Mucosa of gallbladder (tissue), 1 donor: ENCODE data around the gene B4GALNT3. TPM values are rescaled to one million over a fixed set of nuclear protein-coding genes. Genes with fewer than 3 reads are reported as not detected.
A peak's percentile ranks its signal among the peaks of the same experiment; 100 is the strongest.
"Not testable (repeated sequence)": the region's sequence is repeated elsewhere in the genome, so short reads cannot be mapped to it uniquely, and the experiment has no call there.

Experiments used
- DNase-seq: peaks from one replicate; pipeline ENCODE4 v3.0.0-alpha.2; 2020; ENCODE audit warnings: low spot score
- total RNA-seq: library from RNA; stranded (reverse); gene quantifications from one replicate; pipeline ENCODE4 v1.2.1, GENCODE V29; 2021
- donor health status: DM: no; HTN: no; CAD: no.

The B4GALNT3 gene
- total RNA-seq: 26.4 TPM

DNA sequence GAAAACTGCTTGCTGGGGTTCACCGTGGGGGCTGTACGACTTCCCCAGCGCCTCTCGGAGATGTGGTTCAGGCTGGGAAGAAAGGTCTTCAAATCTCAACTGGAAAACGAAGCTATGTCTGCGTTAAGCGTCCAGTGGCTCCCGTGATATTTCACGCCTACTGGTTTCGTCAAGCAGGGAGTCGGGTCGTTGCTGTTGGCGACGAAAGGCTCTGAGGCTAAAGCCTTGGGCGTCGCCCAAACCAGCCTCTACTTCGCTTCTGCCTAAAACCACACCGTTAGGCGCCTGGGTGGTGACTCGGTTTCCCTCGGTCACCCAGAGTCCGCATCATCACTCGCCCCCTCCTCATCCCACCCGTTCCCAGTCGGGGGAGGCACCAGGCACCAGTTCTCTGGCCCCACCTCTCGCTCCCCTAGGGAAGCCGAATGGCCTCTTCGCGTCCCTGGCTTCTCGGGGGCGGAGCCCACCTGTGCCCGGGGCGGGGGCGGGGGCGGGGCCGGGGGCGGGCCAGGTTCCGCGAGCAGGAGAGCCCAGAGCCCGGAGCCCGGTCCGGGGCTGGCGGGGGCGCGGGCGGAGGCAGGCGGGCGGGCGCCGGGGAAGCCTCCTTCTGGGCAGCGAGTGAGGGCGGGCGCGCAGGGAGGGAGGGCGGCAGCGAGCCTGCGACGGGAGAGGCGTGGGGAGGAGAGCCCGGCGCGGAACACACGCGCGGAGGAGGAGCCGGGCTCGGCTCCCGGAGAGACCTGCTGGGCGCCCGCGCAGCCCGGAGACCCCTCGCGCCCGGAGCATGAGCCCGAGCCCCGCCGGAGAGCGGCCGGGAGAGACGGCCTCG, at the start of gene B4GALNT3:
Gene B4GALNT3, plus strand, starts transcription at position 510 of the 829 bp plus-strand sequence. CDS start 438 bp downstream, outside the sequence.
- DNase-seq: peak; percentile 27

- DNase-seq: no peak
Measured at GRCh38 chr12:414859-415258, 44.9 kb upstream of the B4GALNT3 start.

DNA sequence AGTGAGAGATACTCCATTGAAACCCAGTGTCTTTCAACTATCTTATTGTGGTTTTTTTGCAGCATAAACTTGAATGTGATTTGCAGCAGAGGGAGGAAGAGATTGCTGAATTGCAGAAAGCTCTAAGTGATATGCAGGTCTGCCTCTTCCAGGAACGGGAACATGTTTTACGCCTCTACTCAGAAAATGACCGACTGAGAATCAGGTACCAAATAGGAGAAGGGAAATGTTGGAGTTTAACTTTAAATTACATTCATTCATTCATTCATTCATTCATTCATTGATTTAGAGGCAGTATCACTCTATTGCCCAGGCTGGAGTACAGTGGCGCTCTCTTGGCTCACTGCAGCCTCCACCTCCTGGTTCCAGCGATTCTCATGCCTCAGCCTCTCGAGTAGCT, 41.3 kb upstream of the B4GALNT3 start:
- no peak for DNase-seq

DNA sequence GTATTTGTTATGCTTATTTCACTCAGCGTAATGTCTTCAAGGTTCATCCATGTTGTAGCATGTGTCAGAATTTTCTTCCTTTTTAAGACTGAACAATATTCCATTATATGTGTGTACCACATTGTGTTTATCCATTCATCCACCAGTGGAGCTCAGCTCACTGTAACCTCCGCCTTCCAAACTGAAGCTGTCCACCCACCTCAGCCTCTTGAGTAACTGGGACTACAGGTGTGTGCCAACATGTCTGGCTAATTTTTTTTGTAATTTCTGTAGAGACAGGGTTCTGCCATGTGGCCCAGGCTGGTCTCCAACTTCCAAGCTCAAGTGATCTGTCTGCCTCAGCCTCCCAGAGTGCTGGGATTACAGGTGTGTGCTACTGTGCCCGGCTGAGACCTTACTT, 37.2 kb upstream of the B4GALNT3 start:
- DNase-seq: no peak

DNA sequence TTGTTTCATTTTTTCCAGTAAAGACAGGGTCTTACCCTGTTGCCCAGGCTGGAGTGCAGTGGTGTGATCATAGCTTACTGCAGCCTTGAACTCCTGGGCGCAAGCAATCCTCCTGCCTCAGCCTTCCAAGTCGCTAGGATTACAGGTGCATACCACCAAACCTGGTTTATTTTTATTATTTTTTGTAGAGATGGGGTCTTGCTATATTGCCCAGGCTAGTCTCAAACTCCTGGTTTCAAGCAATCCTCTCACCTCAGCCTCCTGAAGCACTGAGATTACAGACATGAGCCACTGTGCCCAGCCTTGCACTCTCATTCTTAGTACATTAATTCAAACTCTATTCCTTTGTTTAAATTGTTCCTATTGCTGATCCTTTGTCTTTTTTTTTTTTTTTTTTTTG, 24.0 kb upstream of the B4GALNT3 start:
- DNase-seq: not testable (repeated sequence)

GRCh38 chr12:442235-442884, 17.4 kb upstream of the B4GALNT3 start:
- peak; percentile 60 for DNase-seq

- no peak for DNase-seq
Measured at GRCh38 chr12:447141-447540, 12.6 kb upstream of the B4GALNT3 start.

DNA sequence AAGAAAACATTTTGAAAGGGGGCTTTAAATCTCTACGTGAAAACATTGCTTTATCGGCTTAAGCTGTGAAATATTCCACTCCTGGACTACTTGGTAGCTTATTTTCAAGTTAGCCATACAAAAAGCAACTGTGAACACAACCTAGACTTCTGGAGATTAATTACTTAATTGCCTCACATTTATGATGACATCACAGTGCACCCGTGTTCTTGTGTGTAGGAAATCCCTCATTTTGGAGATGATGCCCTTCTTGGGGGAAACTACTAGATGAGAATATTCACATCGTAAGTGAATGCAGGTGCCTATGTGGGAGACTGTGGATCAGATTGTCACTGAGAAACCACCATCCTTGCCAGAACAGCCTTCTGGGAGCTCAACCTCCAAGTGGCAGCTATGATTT, 10.5 kb upstream of the B4GALNT3 start:
- no peak for DNase-seq

DNA sequence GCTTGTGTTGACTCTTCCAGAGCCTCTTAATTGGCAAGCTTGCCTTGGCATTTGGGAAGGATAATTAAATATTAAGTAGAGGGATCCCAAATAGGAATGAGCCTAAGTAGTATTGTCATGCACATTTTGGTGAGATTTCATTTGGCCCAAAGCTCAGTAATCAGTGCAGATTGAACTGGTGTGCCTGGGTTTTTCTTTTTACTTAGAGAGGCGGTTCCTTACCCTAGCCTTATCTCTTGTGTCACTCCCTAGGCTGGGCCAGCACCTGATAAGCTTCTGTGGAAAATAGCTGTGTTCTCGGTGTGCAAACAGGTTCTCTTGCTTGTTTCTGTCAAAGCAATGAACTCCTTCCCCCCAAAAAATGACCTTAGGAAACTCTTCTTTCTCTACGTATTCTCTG, 9.3 kb upstream of the B4GALNT3 start:
- peak; percentile 24 for DNase-seq

GRCh38 chr12:452667-453210, 7.0 kb upstream of the B4GALNT3 start:
- no peak for DNase-seq

DNA sequence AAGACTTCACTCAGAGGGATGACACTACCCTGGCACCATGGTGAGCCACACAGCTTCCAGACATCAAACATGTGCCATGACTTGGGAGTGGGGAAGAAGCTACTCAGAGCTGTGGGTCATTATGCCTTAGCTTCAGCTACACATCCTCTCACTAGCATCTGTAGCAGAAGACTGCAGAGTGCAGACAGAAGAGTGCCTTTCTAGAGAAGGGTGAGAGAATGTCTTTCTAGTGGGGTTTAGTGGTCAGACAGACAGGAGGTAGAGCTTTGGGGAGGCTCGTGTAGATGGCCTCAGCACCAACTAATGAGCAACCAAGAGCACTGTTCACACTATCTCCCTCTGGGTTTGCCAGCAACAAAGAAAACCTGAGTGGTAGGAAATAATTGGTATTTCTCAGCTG, 4.9 kb upstream of the B4GALNT3 start:
- no peak for DNase-seq

- DNase-seq: no peak
Measured at GRCh38 chr12:455821-456220, 3.9 kb upstream of the B4GALNT3 start.

DNA sequence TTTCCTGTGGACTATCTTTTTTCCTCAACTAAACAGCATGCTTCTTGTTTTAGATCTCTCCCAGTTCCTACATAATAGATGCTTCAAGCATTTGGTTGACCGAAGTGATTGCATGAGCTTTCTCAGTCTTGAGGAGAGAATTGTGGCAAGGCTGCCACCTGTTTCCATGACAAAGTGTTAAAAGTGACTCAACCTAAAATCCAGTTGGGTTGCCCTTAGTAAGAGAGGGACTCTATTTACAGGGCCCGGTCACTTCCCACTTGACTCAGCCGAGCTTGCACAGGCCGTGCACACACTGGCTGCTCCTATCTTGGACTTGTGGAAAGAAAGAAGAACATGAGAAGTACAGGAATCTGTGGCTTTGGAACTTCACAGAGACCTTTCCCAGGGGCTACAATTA, 2.1 kb upstream of the B4GALNT3 start:
- DNase-seq: no peak

GRCh38 chr12:459050-459429, 699 bp upstream of the B4GALNT3 start:
- no peak for DNase-seq

DNA sequence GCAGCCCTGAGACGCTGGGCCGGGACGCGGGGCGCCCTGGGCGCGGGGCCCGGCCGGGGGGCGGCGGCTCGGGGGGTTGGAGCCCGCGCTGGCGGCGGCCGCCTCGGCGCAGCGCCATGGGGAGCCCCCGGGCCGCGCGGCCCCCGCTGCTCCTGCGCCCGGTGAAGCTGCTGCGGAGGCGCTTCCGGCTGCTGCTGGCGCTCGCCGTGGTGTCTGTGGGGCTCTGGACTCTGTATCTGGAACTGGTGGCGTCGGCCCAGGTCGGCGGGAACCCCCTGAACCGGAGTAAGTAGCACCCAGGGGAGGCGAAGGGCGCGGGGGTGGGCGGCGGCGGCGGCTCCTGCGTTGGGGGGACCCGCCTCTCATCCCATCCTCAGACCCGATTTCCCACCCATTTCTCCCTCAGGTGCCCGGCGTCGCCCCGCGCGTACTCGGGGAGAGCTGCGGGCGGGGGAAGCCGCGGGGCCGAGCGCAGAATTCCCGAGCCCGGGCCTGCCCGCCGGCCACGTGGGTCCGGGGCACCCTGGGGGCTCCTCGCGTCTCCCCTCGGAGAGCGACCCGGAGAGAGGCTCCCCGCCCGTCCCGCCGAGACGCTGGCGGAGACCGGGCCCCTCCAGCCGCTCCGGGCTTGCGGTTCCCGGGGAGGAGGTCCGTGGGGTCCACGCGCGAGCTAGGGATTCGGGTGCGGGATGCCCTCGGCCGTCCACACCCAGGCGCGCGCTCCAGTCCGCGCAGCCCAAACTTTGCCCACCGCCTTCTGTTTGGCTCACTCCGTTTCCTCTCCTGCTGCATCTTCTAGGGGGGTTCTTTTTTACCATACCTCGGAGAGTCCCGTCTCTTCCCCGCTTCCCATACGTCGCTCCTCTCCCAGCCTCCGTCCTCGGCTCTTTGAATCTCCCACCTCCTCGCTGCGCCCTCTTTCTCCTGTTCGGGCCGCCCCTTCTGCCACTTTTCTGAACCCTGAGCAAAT, 807 bp downstream of the B4GALNT3 start:
- peak; percentile 23 for DNase-seq

- DNase-seq: peak; percentile 36
Measured at GRCh38 chr12:461425-461824, 1.7 kb downstream of the B4GALNT3 start.

GRCh38 chr12:462936-463705, 3.4 kb downstream of the B4GALNT3 start:
- DNase-seq: peak; percentile 52

DNA sequence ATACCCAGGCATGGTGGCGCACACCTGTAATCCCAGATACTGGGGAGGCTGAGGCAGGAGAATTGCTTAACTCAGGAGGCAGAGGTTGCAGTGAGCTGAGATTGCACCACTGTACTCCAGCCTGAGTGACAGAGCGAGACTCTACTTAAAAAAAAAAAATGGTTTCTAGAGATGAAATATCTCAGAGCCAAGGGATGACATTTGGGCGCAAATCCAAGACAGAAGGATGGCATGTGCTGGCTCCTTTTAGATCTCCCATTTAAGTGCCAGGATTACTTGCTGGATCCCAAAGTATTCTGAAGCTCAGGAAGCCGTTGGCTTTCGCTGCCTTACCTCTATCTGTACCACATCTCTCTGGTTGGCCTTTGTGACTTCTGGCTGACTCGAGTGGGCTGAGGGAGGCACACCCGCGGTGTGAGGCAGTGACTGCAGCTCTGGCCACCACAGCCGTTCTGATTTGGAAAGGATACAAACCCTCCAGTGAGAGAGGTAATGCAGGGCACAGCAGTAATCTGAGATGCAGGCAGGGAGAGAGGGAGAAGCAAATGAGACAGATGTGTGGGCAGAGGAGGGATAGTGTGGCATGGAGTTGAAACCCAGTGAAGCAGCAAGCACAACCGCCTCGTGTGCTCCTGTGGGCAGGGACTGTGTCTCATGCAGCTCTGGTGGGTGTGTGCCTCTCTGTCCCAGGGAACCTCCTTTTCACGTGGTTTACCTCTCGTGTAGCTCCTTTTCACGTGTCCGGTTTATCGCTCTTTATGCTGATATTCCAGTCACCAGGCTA, 4.9 kb downstream of the B4GALNT3 start:
- no peak for DNase-seq

GRCh38 chr12:466039-466438, 6.3 kb downstream of the B4GALNT3 start:
- DNase-seq: no peak

DNA sequence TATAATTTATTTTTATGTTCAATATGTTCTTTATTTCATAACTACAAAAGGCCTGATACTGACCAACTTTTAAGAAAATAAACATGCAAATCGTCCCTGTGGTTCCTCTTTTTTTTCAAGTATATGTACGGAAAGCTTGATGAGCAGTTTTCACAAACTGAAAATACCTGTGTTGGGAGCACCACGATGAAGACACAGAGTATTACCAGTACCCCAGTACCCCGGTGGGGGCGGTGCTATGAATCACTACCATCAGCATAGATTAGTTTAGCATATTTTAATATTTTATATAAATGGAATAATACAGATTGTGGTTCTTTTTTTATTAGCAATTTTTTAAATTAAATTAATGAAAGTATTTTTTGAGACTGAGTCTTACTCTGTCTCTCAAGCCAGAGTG, 7.0 kb downstream of the B4GALNT3 start:
- no peak for DNase-seq
